ENCODE data around the gene ATP13A3. TPM values are rescaled to one million over a fixed set of nuclear protein-coding genes. Genes with fewer than 3 reads are reported as not detected.

Gene ATP13A3
- total RNA-seq, 1 donor from 2014 or later = 98.2 TPM

Other genes with a start within 250 kb of the ATP13A3 start
- not detected in 2 replicates for gene CPN2, start 135.7 kb downstream of the ATP13A3 start, total RNA-seq
- not detected in 2 replicates for gene LRRC15, start 117.3 kb downstream of the ATP13A3 start, total RNA-seq
- 0.29 TPM in 1 of 2 replicates, not detected in the other for gene GP5, start 87.7 kb downstream of the ATP13A3 start, total RNA-seq
- gene TMEM44, start 146.4 kb upstream of the ATP13A3 start, total RNA-seq = 48.8 and 76.5 TPM in 2 replicates
- 25.8 and 28.2 TPM in 2 replicates for gene LSG1, start 185.2 kb upstream of the ATP13A3 start, total RNA-seq
- gene FAM43A, start 198.9 kb upstream of the ATP13A3 start, total RNA-seq = 505 and 617 TPM in 2 replicates

Data from glomerular endothelial cell (primary cell).